Measurements from ENCODE around the gene SLC6A3.

- TF ChIP-seq CTCF (IDR thresholded peaks at IDR 0.05), result no peak
- no peak for TF ChIP-seq POLR2A (IDR thresholded peaks at IDR 0.05)
Observed at GRCh38 chr5:1467341-1468246, 22.4 kb upstream of the SLC6A3 start.

Measured in ovary (tissue), 3 donors.